RPMI7951 (cell line): ENCODE results near the gene RC3H1. TPM values are rescaled to one million over a fixed set of nuclear protein-coding genes. Genes with fewer than 3 reads are reported as not detected.
"Not testable (repeated sequence)": the region's sequence is repeated elsewhere in the genome, so short reads cannot be mapped to it uniquely, and the experiment has no call there.

ENCODE experiments used
- DNase-seq: peaks from one replicate; pipeline ENCODE4 v3.0.0-alpha.2; 2012; ENCODE audit warnings: low read depth
- total RNA-seq: library from RNA; depleted of rRNA; stranded (reverse); fragments of >200 nt; shearing (Covaris generic); gene quantifications from 2 replicates; pipeline ENCODE4 v1.2.3, GENCODE V29; 2014

The RC3H1 gene
- total RNA-seq, 1 experiment from 2014 or later, result 11.4 TPM

- no peak for DNase-seq
These were observed 6.3 kb upstream of the RC3H1 start for GRCh38 chr1:174028495-174028894.

GRCh38 chr1:174023440-174023839, 1.3 kb upstream of the RC3H1 start:
- peak; percentile 53 for DNase-seq

GRCh38 chr1:174022976-174023277, 770 bp upstream of the RC3H1 start:
- DNase-seq, result no peak

- peak; percentile 44 for DNase-seq
These were observed 522 bp downstream of the RC3H1 start for GRCh38 chr1:174021591-174022079.

- no peak for DNase-seq
These were observed 3.6 kb downstream of the RC3H1 start for GRCh38 chr1:174018565-174018964.

- no peak for DNase-seq
These were observed 4.8 kb downstream of the RC3H1 start for GRCh38 chr1:174017231-174017970.

- no peak for DNase-seq
These were observed 8.2 kb downstream of the RC3H1 start for GRCh38 chr1:174013864-174014418.

- no peak for DNase-seq
These were observed 13.2 kb downstream of the RC3H1 start for GRCh38 chr1:174008979-174009378.

- no peak for DNase-seq
These were observed 13.9 kb downstream of the RC3H1 start for GRCh38 chr1:174008269-174008668.

- no peak for DNase-seq
These were observed 14.3 kb downstream of the RC3H1 start for GRCh38 chr1:174007851-174008250.

- peak; percentile 62 for DNase-seq
These were observed 17.1 kb downstream of the RC3H1 start for GRCh38 chr1:174005032-174005431.

GRCh38 chr1:174003867-174004266, 18.3 kb downstream of the RC3H1 start:
- no peak for DNase-seq

GRCh38 chr1:174001573-174001972, 20.6 kb downstream of the RC3H1 start:
- DNase-seq, result no peak

GRCh38 chr1:174000371-174000770, 21.8 kb downstream of the RC3H1 start:
- DNase-seq, result no peak

GRCh38 chr1:173997791-173998190, 24.4 kb downstream of the RC3H1 start:
- DNase-seq, result no peak

- no peak for DNase-seq
These were observed 25.2 kb downstream of the RC3H1 start for GRCh38 chr1:173996995-173997394.

GRCh38 chr1:173995475-173995874, 26.7 kb downstream of the RC3H1 start:
- DNase-seq, result no peak

GRCh38 chr1:173993948-173994347, 28.2 kb downstream of the RC3H1 start:
- DNase-seq, result not testable (repeated sequence)

GRCh38 chr1:173988068-173988467, 34.1 kb downstream of the RC3H1 start:
- DNase-seq, result no peak

GRCh38 chr1:173986951-173987350, 35.2 kb downstream of the RC3H1 start:
- no peak for DNase-seq

GRCh38 chr1:173970252-173970651, 51.9 kb downstream of the RC3H1 start:
- DNase-seq, result no peak

- DNase-seq, result not testable (repeated sequence)
These were observed 56.3 kb downstream of the RC3H1 start for GRCh38 chr1:173965896-173966295.

GRCh38 chr1:173963477-173963876, 58.7 kb downstream of the RC3H1 start:
- DNase-seq, result no peak

GRCh38 chr1:173960625-173961024, 61.5 kb downstream of the RC3H1 start:
- DNase-seq, result no peak
